Right lung (tissue), 5 donors: ENCODE measurements around the gene CDK11A. TPM values are rescaled to one million over a fixed set of nuclear protein-coding genes. Genes with fewer than 3 reads are reported as not detected.
"Not testable (repeated sequence)": the region's sequence is repeated elsewhere in the genome, so short reads cannot be mapped to it uniquely, and the experiment has no call there.

Experiments
- DNase-seq, 2 donors: peaks; one replicate each; pipeline ENCODE4 v3.0.0-alpha.2; 2013
- polyA plus RNA-seq, 5 donors: library from polyadenylated mRNA; unstranded; fragments of 120-200 nt; gene quantifications; one replicate each; pipeline versions ENCODE4 v1.2.1 to v1.2.3, GENCODE V29; 2013; ENCODE audit warnings: inconsistent platforms in 1 of 5, low replicate concordance in 1 of 5; ENCODE audit not compliant: insufficient read length in 5 of 5, insufficient read depth in 1 of 5

CDK11A gene
- polyA plus RNA-seq, 5 donors, result 25.9 to 45.0 (median 40.5) TPM

GRCh38 chr1:1755426-1755825 is 31.3 kb upstream of the CDK11A start:
- no peak for DNase-seq

GRCh38 chr1:1754051-1754815 is 30.1 kb upstream of the CDK11A start:
- DNase-seq, result no peak

- DNase-seq, result no peak
These were observed 29.4 kb upstream of the CDK11A start for GRCh38 chr1:1753607-1754005.

- no peak for DNase-seq
These were observed 28.8 kb upstream of the CDK11A start for GRCh38 chr1:1752636-1753606.

- DNase-seq, result no peak
These were observed 28.0 kb upstream of the CDK11A start for GRCh38 chr1:1752190-1752589.

GRCh38 chr1:1749941-1750340 is 25.8 kb upstream of the CDK11A start:
- DNase-seq, result not testable (repeated sequence)

GRCh38 chr1:1748686-1749321 is 24.6 kb upstream of the CDK11A start:
- DNase-seq, result no peak

- not testable (repeated sequence) for DNase-seq
These were observed 22.4 kb upstream of the CDK11A start for GRCh38 chr1:1746566-1746909.

- peak; percentile 69 to 74 for DNase-seq
These were observed 21.8 kb upstream of the CDK11A start for GRCh38 chr1:1745651-1746565.

GRCh38 chr1:1742529-1742928 is 18.4 kb upstream of the CDK11A start:
- not testable (repeated sequence) for DNase-seq

GRCh38 chr1:1741013-1741412 is 16.9 kb upstream of the CDK11A start:
- DNase-seq, result not testable (repeated sequence)

GRCh38 chr1:1738799-1739337 is 14.7 kb upstream of the CDK11A start:
- not testable (repeated sequence) for DNase-seq

- not testable (repeated sequence) for DNase-seq
These were observed 13.8 kb upstream of the CDK11A start for GRCh38 chr1:1737675-1738590.

- DNase-seq, result no peak
These were observed 8.2 kb upstream of the CDK11A start for GRCh38 chr1:1732381-1732780.

- DNase-seq, result no peak
These were observed 6.7 kb upstream of the CDK11A start for GRCh38 chr1:1730870-1731269.

GRCh38 chr1:1730230-1730629 is 6.1 kb upstream of the CDK11A start:
- DNase-seq, result not testable (repeated sequence)

- DNase-seq, result not testable (repeated sequence)
These were observed 5.1 kb upstream of the CDK11A start for GRCh38 chr1:1729116-1729816.

- not testable (repeated sequence) for DNase-seq
These were observed 4.3 kb upstream of the CDK11A start for GRCh38 chr1:1728308-1729005.
